Mucosa of rectum (tissue), 2 donors: Measurements from ENCODE around the gene DOC2A.
A peak's percentile ranks its signal among the peaks of the same experiment; 100 is the strongest.

Experiments
- H3K27ac ChIP-seq, 2 donors: one replicate each; pipeline ENCODE4 v1.7.0; 2013; ENCODE audit warnings: inconsistent platforms in 2 of 2, low read depth in 2 of 2, low read length in 2 of 2
- H3K27me3 ChIP-seq, 2 donors: one replicate each; pipeline ENCODE4 v1.7.0; 2013; ENCODE audit warnings: low read length in 2 of 2; ENCODE audit not compliant: control insufficient read depth in 2 of 2, insufficient read depth in 2 of 2
- H3K36me3 ChIP-seq, 2 donors: one replicate each; pipeline ENCODE4 v1.7.0; 2013; ENCODE audit warnings: low read length in 2 of 2; ENCODE audit not compliant: control insufficient read depth in 2 of 2, insufficient read depth in 2 of 2
- H3K4me1 ChIP-seq, 2 donors: one replicate each; pipeline ENCODE4 v1.7.0; 2013; ENCODE audit warnings: low read length in 2 of 2, mild to moderate bottlenecking in 1 of 2; ENCODE audit not compliant: control insufficient read depth in 2 of 2, insufficient read depth in 2 of 2
- H3K4me3 ChIP-seq, 2 donors: one replicate each; pipeline ENCODE4 v1.7.0; 2013; ENCODE audit warnings: low read length in 2 of 2
- H3K9ac ChIP-seq, 2 donors: one replicate each; pipeline ENCODE4 v1.7.0; 2013; ENCODE audit warnings: low read length in 2 of 2, low read depth in 1 of 2, mild to moderate bottlenecking in 1 of 2
- H3K9me3 ChIP-seq, 2 donors: one replicate each; pipeline ENCODE4 v1.7.0; 2013; ENCODE audit warnings: low read length in 2 of 2; ENCODE audit not compliant: control insufficient read depth in 2 of 2
- donor health status: healthy.
- donor health status: Normal muscosa, but diverticular disease.

Gene DOC2A

DNA sequence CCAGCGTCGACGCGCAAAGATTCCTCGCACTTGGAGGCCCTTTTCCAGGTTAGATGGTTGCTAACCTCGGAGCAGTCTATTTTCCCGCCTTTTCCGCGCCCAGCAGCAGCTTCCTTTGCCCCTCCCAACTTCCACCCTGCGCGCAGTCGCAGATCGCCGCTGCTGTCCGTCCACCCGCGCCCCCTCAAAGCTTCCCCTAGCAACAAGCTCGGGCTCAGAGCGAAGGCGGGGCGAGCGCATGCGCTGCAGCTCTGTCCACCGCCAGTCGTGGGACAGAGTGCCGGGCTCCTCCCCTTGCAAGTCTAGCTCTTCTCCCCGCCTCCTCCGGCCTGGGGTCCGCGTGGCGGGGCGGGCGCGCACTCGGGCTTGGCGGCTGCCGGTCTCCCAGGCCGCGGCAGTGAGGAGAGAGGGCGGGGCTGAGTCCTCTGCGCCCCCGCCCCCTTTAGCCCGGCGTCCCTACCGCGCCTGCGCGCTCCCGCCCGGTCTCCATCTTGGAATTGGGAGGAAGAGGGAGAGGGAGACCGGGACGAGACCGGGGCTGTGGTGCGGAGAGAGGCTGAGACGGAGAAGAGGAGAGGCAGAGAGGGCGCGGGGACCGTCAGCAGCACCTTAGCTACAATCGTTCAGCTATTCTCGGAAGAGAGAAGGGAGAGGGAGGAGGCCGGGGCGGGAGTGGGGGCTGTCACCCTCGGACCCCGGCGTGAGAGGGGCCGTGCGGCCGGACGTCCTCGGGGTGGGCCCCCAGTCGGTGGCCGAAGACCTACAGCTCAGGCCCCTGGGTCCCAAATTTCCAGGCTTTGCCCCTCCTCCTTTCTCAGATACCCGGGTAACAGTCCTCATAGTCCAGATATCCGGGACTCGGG, 37.2 kb downstream of the DOC2A start, which contains the start of gene TAOK2:
Gene TAOK2 (plus strand): TSS at position 485 of the 863 bp plus-strand sequence. CDS start 3,905 bp downstream, outside the sequence.
- H3K36me3 ChIP-seq, result peaks cover 18 to 23% of the 10 kb centered on the region in 2 donors
- peak within 1 kb of the TSS; percentile 84 to 91 for H3K9ac ChIP-seq
- peak within 1 kb of the TSS; percentile 91 to 95 for H3K4me3 ChIP-seq
- peak within 1 kb of the TSS; percentile 89 to 92 for H3K27ac ChIP-seq
- no peaks in the 10 kb centered on the region for H3K27me3 ChIP-seq
- no peaks in the 10 kb centered on the region for H3K9me3 ChIP-seq
- peaks cover 22 to 31% of the 10 kb centered on the region in 2 donors for H3K4me1 ChIP-seq

- H3K4me1 ChIP-seq, result peaks cover 22 to 31% of the 10 kb centered on the region in 2 donors
- H3K36me3 ChIP-seq, result peaks cover 18 to 23% of the 10 kb centered on the region in 2 donors
- H3K4me3 ChIP-seq, result peak overlapping the region; percentile 52 to 95
- H3K27ac ChIP-seq, result peak overlapping the region; percentile 5 to 92
- H3K9ac ChIP-seq, result no peak overlapping the region
- no peaks in the 10 kb centered on the region for H3K9me3 ChIP-seq
- H3K27me3 ChIP-seq, result no peaks in the 10 kb centered on the region
These were observed 37.8 kb downstream of the DOC2A start for GRCh38 chr16:29972992-29973383.

DNA sequence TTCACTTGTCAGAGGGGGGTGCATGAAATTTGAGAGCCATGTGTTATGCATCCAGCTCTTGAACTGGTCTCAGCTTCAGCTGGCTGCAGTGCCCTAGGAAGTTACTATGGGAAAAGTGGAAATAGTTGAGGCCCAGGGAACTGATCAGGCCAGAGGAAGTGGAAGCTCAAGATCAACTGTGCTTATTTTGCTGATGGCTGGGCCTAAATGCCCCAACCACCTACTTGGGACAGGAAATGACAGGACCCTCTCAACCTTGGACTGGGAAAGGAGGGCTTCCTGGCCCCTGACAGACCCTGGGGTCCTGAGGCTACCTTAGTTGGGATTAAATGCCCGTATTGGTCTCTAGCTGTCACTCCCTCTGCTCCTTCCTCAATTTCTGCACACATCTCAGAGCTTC, 38.3 kb downstream of the DOC2A start:
- peaks cover 22 to 31% of the 10 kb centered on the region in 2 donors for H3K4me1 ChIP-seq
- H3K9ac ChIP-seq, result no peak overlapping the region
- H3K4me3 ChIP-seq, result no peak overlapping the region
- no peak overlapping the region for H3K27ac ChIP-seq
- no peaks in the 10 kb centered on the region for H3K9me3 ChIP-seq
- no peaks in the 10 kb centered on the region for H3K27me3 ChIP-seq
- H3K36me3 ChIP-seq, result peaks cover 18 to 21% of the 10 kb centered on the region in 2 donors

- H3K9me3 ChIP-seq, result no peaks in the 10 kb centered on the region
- H3K9ac ChIP-seq, result no peak overlapping the region
- H3K27me3 ChIP-seq, result no peaks in the 10 kb centered on the region
- H3K36me3 ChIP-seq, result peaks cover 18 to 21% of the 10 kb centered on the region in 2 donors
- H3K4me3 ChIP-seq, result no peak overlapping the region
- peaks cover 20 to 29% of the 10 kb centered on the region in 2 donors for H3K4me1 ChIP-seq
- H3K27ac ChIP-seq, result no peak overlapping the region
These were observed 39.5 kb downstream of the DOC2A start for GRCh38 chr16:29971304-29971703.

GRCh38 chr16:29968205-29968604, 42.6 kb downstream of the DOC2A start:
- Histone ChIP-seq H3K9me3 (no peaks in the 10 kb centered on the region), H3K27ac (no peak overlapping the region), H3K27me3 (no peaks in the 10 kb centered on the region), H3K4me1 (peaks cover 2 to 6% of the 10 kb centered on the region in 2 donors), H3K36me3 (peaks cover 18 to 21% of the 10 kb centered on the region in 2 donors), H3K4me3 (no peak overlapping the region), H3K9ac (no peak overlapping the region)

DNA sequence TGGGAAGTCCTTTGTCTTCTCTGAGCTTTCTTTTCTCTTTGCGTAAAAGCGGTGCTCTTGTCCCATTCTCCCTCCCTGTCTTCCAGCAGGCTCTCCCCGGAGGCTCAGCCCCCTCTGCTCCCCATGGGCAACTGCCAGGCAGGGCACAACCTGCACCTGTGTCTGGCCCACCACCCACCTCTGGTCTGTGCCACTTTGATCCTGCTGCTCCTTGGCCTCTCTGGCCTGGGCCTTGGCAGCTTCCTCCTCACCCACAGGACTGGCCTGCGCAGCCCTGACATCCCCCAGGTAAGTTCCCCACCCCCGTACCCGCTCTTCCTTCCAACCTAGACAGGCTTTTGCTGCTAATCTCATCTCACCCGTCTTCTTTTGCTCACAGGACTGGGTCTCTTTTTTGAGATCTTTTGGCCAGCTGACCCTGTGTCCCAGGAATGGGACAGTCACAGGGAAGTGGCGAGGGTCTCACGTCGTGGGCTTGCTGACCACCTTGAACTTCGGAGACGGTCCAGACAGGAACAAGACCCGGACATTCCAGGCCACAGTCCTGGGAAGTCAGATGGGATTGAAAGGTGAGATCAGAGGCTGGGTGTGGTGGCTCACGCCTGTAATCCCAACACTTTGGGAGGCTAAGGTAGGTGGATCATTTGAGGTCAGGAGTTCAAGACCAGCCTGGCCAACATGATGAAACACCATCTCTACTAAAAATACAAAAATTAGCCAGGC, 47.6 kb downstream of the DOC2A start:
- H3K4me1 ChIP-seq, result peaks cover 18 to 20% of the 10 kb centered on the region in 2 donors
- H3K4me3 ChIP-seq, result peak overlapping the region; percentile 81 to 90
- peak overlapping the region; percentile 76 to 90 for H3K9ac ChIP-seq

GRCh38 chr16:29962344-29962994, 48.4 kb downstream of the DOC2A start:
- peak overlapping the region; percentile 81 to 90 for H3K4me3 ChIP-seq
- H3K9me3 ChIP-seq, result no peaks in the 10 kb centered on the region
- H3K9ac ChIP-seq, result peak overlapping the region; percentile 76 to 90
- peaks cover 18 to 20% of the 10 kb centered on the region in 2 donors for H3K4me1 ChIP-seq
- H3K36me3 ChIP-seq, result no peaks in the 10 kb centered on the region
- H3K27ac ChIP-seq, result peak overlapping the region; percentile 91 to 94
- H3K27me3 ChIP-seq, result no peaks in the 10 kb centered on the region

More for the DNA sequence above, 47.6 kb downstream of the DOC2A start:
- H3K27me3 ChIP-seq, result no peaks in the 10 kb centered on the region
- peaks cover 4% of the 10 kb centered on the region in 2 donors for H3K36me3 ChIP-seq
- no peaks in the 10 kb centered on the region for H3K9me3 ChIP-seq
- peak overlapping the region; percentile 91 to 94 for H3K27ac ChIP-seq

DNA sequence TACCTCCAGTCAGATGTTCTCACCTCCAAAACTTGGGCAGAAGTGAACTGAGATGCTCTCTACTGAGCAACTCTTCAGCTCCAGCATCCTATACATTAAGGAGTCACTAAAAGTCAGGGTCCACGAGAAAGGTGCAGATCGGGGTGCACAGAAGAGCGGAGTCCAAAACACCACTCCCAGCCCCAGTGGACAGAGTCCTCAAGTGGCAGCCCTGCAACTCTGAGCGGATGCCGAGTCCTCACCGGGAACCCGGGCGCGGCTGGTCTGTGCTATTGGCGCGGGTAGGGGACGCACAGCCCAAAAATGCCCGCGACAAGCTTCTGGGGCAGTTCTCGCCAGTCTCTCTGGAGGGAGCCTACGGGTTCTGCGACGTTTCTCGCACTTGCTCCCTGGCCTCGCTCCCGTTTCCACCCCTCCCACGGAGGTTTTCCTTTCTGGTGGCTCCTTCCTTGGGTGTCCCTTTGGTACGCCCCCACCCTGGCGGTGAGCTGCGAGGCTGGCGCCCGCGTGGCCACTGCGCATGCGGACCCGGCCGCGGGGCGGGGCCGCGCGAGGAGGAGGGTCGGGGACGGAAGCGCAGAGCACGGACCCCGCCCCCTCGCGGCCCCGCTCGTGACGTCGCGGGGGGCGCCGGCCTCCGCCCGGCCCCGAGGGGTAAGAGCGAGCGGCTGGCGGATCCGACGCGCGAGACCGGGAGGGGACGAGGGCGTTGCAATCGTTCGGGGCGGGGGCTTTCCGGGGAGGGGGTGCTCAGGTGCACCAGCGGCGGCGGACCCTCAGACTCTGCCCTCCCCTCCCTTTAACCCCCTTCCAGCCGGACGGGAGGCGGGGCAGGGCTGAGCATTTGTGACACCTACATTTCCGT, 49.1 kb downstream of the DOC2A start, which contains the start of gene TMEM219:
Gene TMEM219 (plus strand): TSS at position 601 of the 865 bp plus-strand sequence. CDS start 1,065 bp downstream, outside the sequence.
- peak within 1 kb of the TSS; percentile 90 for H3K9ac ChIP-seq
- H3K36me3 ChIP-seq, result no peaks in the 10 kb centered on the region
- H3K27me3 ChIP-seq, result no peaks in the 10 kb centered on the region
- H3K4me1 ChIP-seq, result peaks cover 18 to 20% of the 10 kb centered on the region in 2 donors
- H3K27ac ChIP-seq, result peak within 1 kb of the TSS; percentile 91 to 94
- no peaks in the 10 kb centered on the region for H3K9me3 ChIP-seq
- peak within 1 kb of the TSS; percentile 81 to 90 for H3K4me3 ChIP-seq

DNA sequence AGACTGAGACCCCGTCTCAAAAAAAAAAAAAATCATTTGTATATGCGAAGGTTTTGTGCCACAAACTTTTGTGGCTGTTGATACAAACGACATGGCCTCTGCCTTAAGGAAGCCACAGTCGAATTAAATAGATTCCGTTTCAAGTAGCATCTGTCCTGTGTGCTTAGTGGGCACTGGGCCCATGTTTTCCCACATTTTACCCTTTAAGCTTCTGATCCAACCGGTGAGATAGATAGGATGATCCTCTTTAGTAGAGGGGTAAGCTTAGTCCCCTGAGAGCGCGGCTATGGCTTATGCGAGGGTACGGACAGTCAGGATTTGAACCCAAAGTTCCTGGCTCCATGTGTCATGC, 49.7 kb downstream of the DOC2A start:
- Histone ChIP-seq H3K27ac (peak overlapping the region; percentile 91 to 94), H3K9me3 (no peaks in the 10 kb centered on the region), H3K36me3 (no peaks in the 10 kb centered on the region), H3K4me3 (peak overlapping the region; percentile 81 to 90), H3K27me3 (no peaks in the 10 kb centered on the region), H3K9ac (peak overlapping the region; percentile 90), H3K4me1 (peaks cover 18 to 19% of the 10 kb centered on the region in 2 donors)
